Measurements from ENCODE around the gene WDR70.

The WDR70 gene

GRCh38 chr5:37519807-37520206 is 140.7 kb downstream of the WDR70 start:
- H3K4me3 ChIP-seq (ENCODE audit: low read depth, low read length): no peak overlapping the region
- in situ Hi-C loops (cut with HindIII; ENCODE audit: low sequenced_read_pairs): no loop called here
- no peak for DNase-seq (ENCODE audit: low read depth)
- TF ChIP-seq CTCF (IDR thresholded peaks at IDR 0.05; ENCODE audit: low read depth, low read length, missing control alignments): no peak

- TF ChIP-seq CTCF (IDR thresholded peaks at IDR 0.05; ENCODE audit: low read depth, low read length, missing control alignments): no peak
- no peak overlapping the region for H3K4me3 ChIP-seq (ENCODE audit: low read depth, low read length)
- no peak for DNase-seq (ENCODE audit: low read depth)
- in situ Hi-C loops (cut with HindIII; ENCODE audit: low sequenced_read_pairs): no loop called here
These were observed 141.7 kb downstream of the WDR70 start for GRCh38 chr5:37520811-37521210.

- no peak for DNase-seq (ENCODE audit: low read depth)
- H3K4me3 ChIP-seq (ENCODE audit: low read depth, low read length): no peak overlapping the region
- TF ChIP-seq CTCF (IDR thresholded peaks at IDR 0.05; ENCODE audit: low read depth, low read length, missing control alignments): no peak
- in situ Hi-C loops (cut with HindIII; ENCODE audit: low sequenced_read_pairs): no loop called here
These were observed 154.0 kb downstream of the WDR70 start for GRCh38 chr5:37532976-37533740.

GRCh38 chr5:37533851-37534250 is 154.7 kb downstream of the WDR70 start:
- no peak for TF ChIP-seq CTCF (IDR thresholded peaks at IDR 0.05; ENCODE audit: low read depth, low read length, missing control alignments)
- in situ Hi-C loops (cut with HindIII; ENCODE audit: low sequenced_read_pairs): no loop called here

GRCh38 chr5:37539459-37539858 is 160.3 kb downstream of the WDR70 start:
- DNase-seq (ENCODE audit: low read depth): no peak
- no peak overlapping the region for H3K4me3 ChIP-seq (ENCODE audit: low read depth, low read length)
- no peak for TF ChIP-seq CTCF (IDR thresholded peaks at IDR 0.05; ENCODE audit: low read depth, low read length, missing control alignments)
- in situ Hi-C loops (cut with HindIII; ENCODE audit: low sequenced_read_pairs): no loop called here

More at GRCh38 chr5:37533851-37534250, 154.7 kb downstream of the WDR70 start:
- DNase-seq (ENCODE audit: low read depth): no peak
- H3K4me3 ChIP-seq (ENCODE audit: low read depth, low read length): no peak overlapping the region

GRCh38 chr5:37543216-37543615 is 164.1 kb downstream of the WDR70 start:
- in situ Hi-C loops (cut with HindIII; ENCODE audit: low sequenced_read_pairs): no loop called here
- TF ChIP-seq CTCF (IDR thresholded peaks at IDR 0.05; ENCODE audit: low read depth, low read length, missing control alignments): no peak
- DNase-seq (ENCODE audit: low read depth): no peak
- no peak overlapping the region for H3K4me3 ChIP-seq (ENCODE audit: low read depth, low read length)
